ENCODE measurements around the gene PCDHGA5.
"Not testable (repeated sequence)": the region's sequence is repeated elsewhere in the genome, so short reads cannot be mapped to it uniquely, and the experiment has no call there.

DNA sequence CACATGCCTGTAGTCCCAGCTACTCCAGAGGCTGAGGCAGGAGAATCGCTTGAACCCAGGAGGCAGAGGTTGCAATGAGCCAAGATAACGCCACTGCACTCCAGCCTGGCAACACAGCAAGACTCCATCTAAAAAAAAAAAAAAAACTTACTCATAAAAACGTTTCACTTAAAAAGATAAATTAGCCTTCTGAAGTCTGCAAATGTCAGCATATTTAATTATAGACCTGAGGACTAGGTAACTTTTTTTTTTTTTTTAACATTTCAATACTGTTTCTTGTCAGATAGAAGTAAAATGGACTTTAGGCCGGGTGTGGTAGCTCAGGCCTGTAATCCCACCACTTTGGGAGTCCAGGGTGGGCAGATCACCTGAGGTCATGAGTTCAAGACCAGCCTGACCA is 47.0 kb upstream of the PCDHGA5 start:
- not testable (repeated sequence) for TF ChIP-seq MXD4 (CRISPR knock-in tag; IDR thresholded peaks at IDR 0.05; ENCODE audit: borderline replicate concordance); ZNF232 (CRISPR knock-in tag; IDR thresholded peaks at IDR 0.05)
